ENCODE results near the gene SPOCD1.

- TF ChIP-seq CTCF (tag by site-specific recombination; IDR thresholded peaks at IDR 0.05): no peak
- no peak for TF ChIP-seq ZFP37 (tag by site-specific recombination; IDR thresholded peaks at IDR 0.05)
- no peak for TF ChIP-seq ZNF24 (tag by site-specific recombination; IDR thresholded peaks at IDR 0.05)
- no peak for TF ChIP-seq ZNF274 (IDR thresholded peaks at IDR 0.05; ENCODE audit: low read length)
- no peak for TF ChIP-seq ZNF274 (tag by site-specific recombination; IDR thresholded peaks at IDR 0.05; ENCODE audit: borderline replicate concordance)
- TF ChIP-seq ZSCAN18 (tag by site-specific recombination; IDR thresholded peaks at IDR 0.05): no peak
- TF ChIP-seq ZBTB44 (tag by site-specific recombination; IDR thresholded peaks at IDR 0.05): no peak
Measured at GRCh38 chr1:31807273-31808048, 8.4 kb downstream of the SPOCD1 start.

Data from HEK293 (cell line).